ENCODE measurements around the gene TMEM31.

GRCh38 chrX:103754401-103754800, 43.7 kb downstream of the TMEM31 start:
- TF ChIP-seq HOXA7 (CRISPR knock-in tag; IDR thresholded peaks at IDR 0.05): no peak
- TF ChIP-seq EP300 (IDR thresholded peaks at IDR 0.05): no peak
- TF ChIP-seq, protein P1, sequence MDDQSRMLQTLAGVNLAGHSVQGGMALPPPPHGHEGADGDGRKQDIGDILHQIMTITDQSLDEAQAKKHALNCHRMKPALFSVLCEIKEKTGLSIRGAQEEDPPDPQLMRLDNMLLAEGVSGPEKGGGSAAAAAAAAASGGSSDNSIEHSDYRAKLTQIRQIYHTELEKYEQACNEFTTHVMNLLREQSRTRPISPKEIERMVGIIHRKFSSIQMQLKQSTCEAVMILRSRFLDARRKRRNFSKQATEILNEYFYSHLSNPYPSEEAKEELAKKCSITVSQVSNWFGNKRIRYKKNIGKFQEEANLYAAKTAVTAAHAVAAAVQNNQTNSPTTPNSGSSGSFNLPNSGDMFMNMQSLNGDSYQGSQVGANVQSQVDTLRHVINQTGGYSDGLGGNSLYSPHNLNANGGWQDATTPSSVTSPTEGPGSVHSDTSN (IDR thresholded peaks at IDR 0.05): no peak
- no peak for TF ChIP-seq POLR2AphosphoS2 (conservative IDR thresholded peaks at IDR 0.05; ENCODE audit: low read length)
- TF ChIP-seq RAD21 (conservative IDR thresholded peaks at IDR 0.05 in 1 of 2, IDR thresholded peaks at IDR 0.05 in 1 of 2): no peak
- TF ChIP-seq, protein P2, sequence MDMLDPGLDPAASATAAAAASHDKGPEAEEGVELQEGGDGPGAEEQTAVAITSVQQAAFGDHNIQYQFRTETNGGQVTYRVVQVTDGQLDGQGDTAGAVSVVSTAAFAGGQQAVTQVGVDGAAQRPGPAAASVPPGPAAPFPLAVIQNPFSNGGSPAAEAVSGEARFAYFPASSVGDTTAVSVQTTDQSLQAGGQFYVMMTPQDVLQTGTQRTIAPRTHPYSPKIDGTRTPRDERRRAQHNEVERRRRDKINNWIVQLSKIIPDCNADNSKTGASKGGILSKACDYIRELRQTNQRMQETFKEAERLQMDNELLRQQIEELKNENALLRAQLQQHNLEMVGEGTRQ (IDR thresholded peaks at IDR 0.05): no peak
- no peak for TF ChIP-seq CTCF (IDR thresholded peaks at IDR 0.05)
- no peak for TF ChIP-seq SMC3 (IDR thresholded peaks at IDR 0.05)
- TF ChIP-seq SREBF2 (IDR thresholded peaks at IDR 0.05): no peak
- no peak for TF ChIP-seq MAX (IDR thresholded peaks at IDR 0.05)
- no peak for TF ChIP-seq ESRRA (IDR thresholded peaks at IDR 0.05; ENCODE audit: borderline replicate concordance, low read length)
- no peak for TF ChIP-seq ZC3H11A (IDR thresholded peaks at IDR 0.05)

Data from A549 (cell line).